Measurements from ENCODE around the gene GARRE1.

- TF ChIP-seq MAX (IDR thresholded peaks at IDR 0.05) (no peak), RAD21 (IDR thresholded peaks at IDR 0.05; ENCODE audit: low read depth) (no peak), NFIC (IDR thresholded peaks at IDR 0.05) (no peak), CREB1 (IDR thresholded peaks at IDR 0.05; ENCODE audit: low read depth) (no peak), YY1 (IDR thresholded peaks at IDR 0.05; ENCODE audit: low read depth) (no peak), EP300 (IDR thresholded peaks at IDR 0.05; ENCODE audit: borderline replicate concordance) (no peak), CEBPB (IDR thresholded peaks at IDR 0.05) (no peak)
- TF ChIP-seq, protein P1, sequence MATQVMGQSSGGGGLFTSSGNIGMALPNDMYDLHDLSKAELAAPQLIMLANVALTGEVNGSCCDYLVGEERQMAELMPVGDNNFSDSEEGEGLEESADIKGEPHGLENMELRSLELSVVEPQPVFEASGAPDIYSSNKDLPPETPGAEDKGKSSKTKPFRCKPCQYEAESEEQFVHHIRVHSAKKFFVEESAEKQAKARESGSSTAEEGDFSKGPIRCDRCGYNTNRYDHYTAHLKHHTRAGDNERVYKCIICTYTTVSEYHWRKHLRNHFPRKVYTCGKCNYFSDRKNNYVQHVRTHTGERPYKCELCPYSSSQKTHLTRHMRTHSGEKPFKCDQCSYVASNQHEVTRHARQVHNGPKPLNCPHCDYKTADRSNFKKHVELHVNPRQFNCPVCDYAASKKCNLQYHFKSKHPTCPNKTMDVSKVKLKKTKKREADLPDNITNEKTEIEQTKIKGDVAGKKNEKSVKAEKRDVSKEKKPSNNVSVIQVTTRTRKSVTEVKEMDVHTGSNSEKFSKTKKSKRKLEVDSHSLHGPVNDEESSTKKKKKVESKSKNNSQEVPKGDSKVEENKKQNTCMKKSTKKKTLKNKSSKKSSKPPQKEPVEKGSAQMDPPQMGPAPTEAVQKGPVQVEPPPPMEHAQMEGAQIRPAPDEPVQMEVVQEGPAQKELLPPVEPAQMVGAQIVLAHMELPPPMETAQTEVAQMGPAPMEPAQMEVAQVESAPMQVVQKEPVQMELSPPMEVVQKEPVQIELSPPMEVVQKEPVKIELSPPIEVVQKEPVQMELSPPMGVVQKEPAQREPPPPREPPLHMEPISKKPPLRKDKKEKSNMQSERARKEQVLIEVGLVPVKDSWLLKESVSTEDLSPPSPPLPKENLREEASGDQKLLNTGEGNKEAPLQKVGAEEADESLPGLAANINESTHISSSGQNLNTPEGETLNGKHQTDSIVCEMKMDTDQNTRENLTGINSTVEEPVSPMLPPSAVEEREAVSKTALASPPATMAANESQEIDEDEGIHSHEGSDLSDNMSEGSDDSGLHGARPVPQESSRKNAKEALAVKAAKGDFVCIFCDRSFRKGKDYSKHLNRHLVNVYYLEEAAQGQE (IDR thresholded peaks at IDR 0.05; ENCODE audit: low read depth), result no peak
Observed at GRCh38 chr19:34225659-34226015, 28.7 kb upstream of the GARRE1 start.

All from Ishikawa (cell line).